Vagina (tissue), 2 donors: ENCODE data around the gene DLL1.

Source experiments
- POLR2A ChIP-seq, 2 donors: fragments of 450-650 bp; IDR thresholded peaks; one replicate each; pipeline ENCODE4 v1.6.1; 2017; ENCODE audit warnings: antibody characterized with exemption in 2 of 2, mild to moderate bottlenecking in 2 of 2, moderate library complexity in 2 of 2
- TF ChIP-seq, protein P1 (sequence below), 3 experiments: fragments of 450-650 bp in 2 of 3; fragments of 200-600 bp in 1 of 3; sonication (generic) in 1 of 3; IDR thresholded peaks; one replicate each; pipeline ENCODE4 v1.5.1; 2017 to 2019; ENCODE audit warnings: antibody characterized with exemption in 3 of 3, mild to moderate bottlenecking in 2 of 3, moderate library complexity in 2 of 3

DNA sequence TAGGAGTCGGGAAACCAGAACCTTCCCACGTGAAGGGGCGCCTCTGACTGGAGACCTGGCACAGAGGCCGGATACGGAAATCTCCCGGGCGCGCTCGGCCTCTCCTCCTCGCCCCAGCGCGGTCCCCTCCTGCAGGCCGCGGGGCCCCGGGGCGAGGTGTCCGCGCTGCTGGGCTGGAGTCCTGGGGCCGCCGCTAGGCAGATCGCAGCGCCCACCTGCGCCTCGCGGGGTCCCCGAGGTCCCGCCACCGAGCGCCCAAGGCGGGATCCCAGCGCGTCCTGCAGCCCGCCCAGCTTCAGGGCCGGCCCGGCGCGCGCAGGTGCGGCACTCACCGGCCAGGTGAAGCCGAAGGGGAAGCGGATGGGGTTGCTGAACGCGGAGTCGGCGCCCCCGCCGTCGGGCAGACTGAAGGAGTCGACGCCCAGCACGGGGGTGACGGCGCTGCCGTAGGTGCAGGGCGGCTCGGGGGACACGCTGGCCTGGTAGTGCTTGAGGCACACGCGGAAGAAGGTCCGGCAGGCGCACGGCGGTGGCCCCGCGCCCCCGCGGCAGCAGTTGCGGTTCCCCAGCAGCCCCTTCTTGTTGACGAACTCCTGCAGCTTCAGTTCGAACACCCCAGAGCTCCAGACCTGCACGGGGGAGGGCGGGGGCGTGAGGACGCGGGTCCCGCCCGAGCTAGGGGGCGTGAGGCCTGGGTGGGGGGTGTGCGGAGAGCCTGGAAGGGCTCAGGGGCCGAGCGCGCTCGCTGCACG, 1.5 kb downstream of the DLL1 start:
- TF ChIP-seq POLR2A (IDR thresholded peaks at IDR 0.05): no peak
- TF ChIP-seq, protein P1, sequence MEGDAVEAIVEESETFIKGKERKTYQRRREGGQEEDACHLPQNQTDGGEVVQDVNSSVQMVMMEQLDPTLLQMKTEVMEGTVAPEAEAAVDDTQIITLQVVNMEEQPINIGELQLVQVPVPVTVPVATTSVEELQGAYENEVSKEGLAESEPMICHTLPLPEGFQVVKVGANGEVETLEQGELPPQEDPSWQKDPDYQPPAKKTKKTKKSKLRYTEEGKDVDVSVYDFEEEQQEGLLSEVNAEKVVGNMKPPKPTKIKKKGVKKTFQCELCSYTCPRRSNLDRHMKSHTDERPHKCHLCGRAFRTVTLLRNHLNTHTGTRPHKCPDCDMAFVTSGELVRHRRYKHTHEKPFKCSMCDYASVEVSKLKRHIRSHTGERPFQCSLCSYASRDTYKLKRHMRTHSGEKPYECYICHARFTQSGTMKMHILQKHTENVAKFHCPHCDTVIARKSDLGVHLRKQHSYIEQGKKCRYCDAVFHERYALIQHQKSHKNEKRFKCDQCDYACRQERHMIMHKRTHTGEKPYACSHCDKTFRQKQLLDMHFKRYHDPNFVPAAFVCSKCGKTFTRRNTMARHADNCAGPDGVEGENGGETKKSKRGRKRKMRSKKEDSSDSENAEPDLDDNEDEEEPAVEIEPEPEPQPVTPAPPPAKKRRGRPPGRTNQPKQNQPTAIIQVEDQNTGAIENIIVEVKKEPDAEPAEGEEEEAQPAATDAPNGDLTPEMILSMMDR (IDR thresholded peaks at IDR 0.05): no peak
